GM10266 (cell line): ENCODE data around the gene MIA3.

Experiments
- DNase-seq: peaks from one replicate; pipeline ENCODE4 v3.0.0; 2012; ENCODE audit errors: extremely low spot score
- CTCF ChIP-seq: IDR thresholded peaks from 2 replicates; pipeline ENCODE4 v1.5.1; 2012; ENCODE audit warnings: mild to moderate bottlenecking, low read depth; ENCODE audit not compliant: control insufficient read depth, insufficient read depth; ENCODE audit errors: missing control alignments

The MIA3 gene

DNA sequence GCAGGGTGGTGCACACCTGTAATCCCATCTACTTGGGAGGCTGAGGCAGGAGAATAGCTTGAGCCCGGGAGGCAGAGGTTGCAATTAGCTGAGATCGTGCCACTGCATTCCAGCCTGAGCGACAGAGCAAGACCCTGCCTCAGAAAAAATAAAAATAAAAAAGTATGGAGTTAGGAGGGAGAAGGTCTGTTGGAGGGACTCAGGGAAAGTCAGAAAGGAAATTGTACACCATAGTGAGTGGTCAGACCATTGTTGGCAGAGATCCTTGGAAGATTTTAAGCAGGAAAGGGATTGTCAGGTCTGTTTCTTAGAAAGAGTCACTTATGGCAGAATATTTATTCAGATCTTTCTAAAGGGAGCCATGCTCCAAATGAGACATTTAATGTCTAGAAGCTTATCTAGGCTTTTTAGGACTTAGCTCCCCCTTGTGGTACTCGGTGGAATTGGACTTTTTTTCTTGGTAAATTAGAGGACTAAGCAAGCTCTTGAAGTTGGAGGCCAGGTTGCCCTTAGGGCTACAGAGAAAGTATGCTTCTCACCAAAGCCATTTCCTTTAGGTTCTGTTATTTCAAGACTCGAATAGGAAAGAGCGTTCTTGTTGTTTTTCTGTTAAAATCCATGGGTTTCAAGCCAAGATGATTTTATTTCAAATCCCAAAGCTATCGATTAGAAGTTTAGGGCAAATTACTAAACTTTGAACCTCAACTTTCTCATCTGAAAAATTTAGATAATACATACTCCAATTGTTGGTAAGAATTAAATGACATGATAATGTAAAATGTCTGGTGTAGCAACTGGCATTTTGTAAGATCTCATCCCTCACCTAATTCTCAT lies 16.5 kb downstream of the MIA3 start:
- peak; percentile 59 for DNase-seq
- peak; percentile 84 for TF ChIP-seq CTCF

GRCh38 chr1:222641269-222641948 lies 23.5 kb downstream of the MIA3 start:
- TF ChIP-seq CTCF: no peak

DNA sequence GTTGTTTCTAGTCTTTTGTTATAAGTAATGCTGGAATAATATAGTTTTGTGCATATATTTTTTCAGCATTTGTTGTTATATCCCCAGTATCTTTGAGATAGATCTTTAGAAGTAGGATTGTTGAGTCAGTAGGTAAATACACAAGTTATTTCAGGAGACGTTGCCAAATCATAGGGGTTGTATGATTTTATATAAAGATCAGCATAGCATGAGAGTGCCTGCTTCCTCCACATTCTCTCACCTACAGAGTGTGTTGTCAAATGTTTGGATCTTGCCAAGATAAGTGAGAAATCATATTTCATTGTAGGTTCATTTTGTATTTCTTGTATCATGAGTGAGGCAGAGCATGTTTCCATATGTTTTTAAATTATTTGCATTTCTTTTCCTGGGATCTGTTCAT lies 24.6 kb downstream of the MIA3 start:
- DNase-seq: no peak
- no peak for TF ChIP-seq CTCF

More at GRCh38 chr1:222641269-222641948, 23.5 kb downstream of the MIA3 start:
- DNase-seq: no peak

DNA sequence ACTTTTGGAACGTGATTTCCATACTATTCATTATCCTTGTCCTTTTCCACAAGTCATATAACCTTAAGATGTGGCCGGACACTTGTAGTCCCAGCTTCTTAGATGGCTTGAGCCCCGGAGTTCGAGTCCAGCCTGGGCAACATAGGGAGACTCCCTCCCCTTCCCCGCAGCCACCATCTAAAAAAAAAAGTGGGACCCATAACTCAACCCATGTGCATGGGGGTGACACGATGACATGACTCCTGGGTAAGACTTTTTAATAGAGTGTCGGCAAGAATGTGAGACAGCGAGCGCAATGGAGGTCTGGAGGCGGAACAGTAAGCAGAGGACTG lies 25.7 kb downstream of the MIA3 start:
- DNase-seq: no peak
- no peak for TF ChIP-seq CTCF

DNA sequence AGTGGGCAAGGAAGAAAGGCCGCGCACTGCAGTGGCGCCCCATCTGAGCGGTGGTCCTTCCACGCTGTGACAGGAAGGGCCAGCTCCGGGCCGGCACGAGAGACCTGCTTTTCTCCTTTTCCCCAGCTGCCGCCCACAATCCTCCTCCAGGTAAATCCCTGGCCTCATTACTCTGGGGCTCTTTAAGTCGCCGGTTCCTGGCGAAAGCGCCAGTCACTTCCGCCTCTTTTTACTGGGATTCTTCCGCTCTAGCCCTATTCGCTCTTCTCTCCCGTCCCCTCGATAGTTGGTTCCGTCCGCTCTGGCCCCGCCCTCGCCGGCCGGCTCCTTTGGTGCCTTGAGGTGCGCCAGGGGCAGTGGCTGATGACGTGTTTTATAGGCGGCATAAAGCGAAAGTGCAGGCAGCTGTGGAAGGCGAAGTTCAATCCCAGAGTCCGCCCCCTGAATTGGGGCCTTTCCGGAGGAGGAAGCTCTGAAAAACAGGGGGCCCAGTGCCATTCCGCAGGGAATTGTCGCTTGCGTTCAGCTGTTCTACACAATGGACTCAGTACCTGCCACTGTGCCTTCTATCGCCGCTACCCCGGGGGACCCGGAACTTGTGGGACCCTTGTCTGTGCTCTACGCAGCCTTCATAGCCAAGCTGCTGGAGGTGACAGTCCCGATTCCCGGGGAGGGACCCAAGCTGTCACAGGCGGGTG lies 26.2 kb downstream of the MIA3 start:
- TF ChIP-seq CTCF: no peak
- peak; percentile 86 for DNase-seq

GRCh38 chr1:222644636-222644980 lies 26.7 kb downstream of the MIA3 start:
- no peak for TF ChIP-seq CTCF
- no peak for DNase-seq
